ENCODE data around the gene STXBP6.
A peak's percentile ranks its signal among the peaks of the same experiment; 100 is the strongest.

Gene STXBP6

GRCh38 chr14:25050269-25051150 is 563 bp upstream of the STXBP6 start:
- DNase-seq, result no peak

GRCh38 chr14:25049093-25049567 is 817 bp downstream of the STXBP6 start:
- DNase-seq, result no peak

GRCh38 chr14:25048170-25049016 is 1.6 kb downstream of the STXBP6 start:
- DNase-seq, result no peak

- no peak for DNase-seq
These were observed 3.5 kb downstream of the STXBP6 start for GRCh38 chr14:25046301-25046943.

- DNase-seq, result no peak
These were observed 5.7 kb downstream of the STXBP6 start for GRCh38 chr14:25044106-25044698.

- no peak for DNase-seq
These were observed 7.3 kb downstream of the STXBP6 start for GRCh38 chr14:25042362-25043299.

- DNase-seq, result no peak
These were observed 8.0 kb downstream of the STXBP6 start for GRCh38 chr14:25041898-25042297.

GRCh38 chr14:25041484-25041883 is 8.5 kb downstream of the STXBP6 start:
- no peak for DNase-seq

- no peak for DNase-seq
These were observed 10.0 kb downstream of the STXBP6 start for GRCh38 chr14:25039933-25040332.

GRCh38 chr14:25038044-25038668 is 11.8 kb downstream of the STXBP6 start:
- no peak for DNase-seq

GRCh38 chr14:25037032-25037431 is 12.9 kb downstream of the STXBP6 start:
- DNase-seq, result no peak

- no peak for DNase-seq
These were observed 14.9 kb downstream of the STXBP6 start for GRCh38 chr14:25034803-25035681.

- no peak for DNase-seq
These were observed 16.6 kb downstream of the STXBP6 start for GRCh38 chr14:25033358-25033757.

GRCh38 chr14:25032092-25032784 is 17.7 kb downstream of the STXBP6 start:
- peak in 1 of 2 donors; percentile 5 for DNase-seq

- no peak for DNase-seq
These were observed 23.3 kb downstream of the STXBP6 start for GRCh38 chr14:25026476-25027137.

GRCh38 chr14:25019892-25020291 is 30.1 kb downstream of the STXBP6 start:
- no peak for DNase-seq

- DNase-seq, result no peak
These were observed 32.4 kb downstream of the STXBP6 start for GRCh38 chr14:25017562-25017961.

- no peak for DNase-seq
These were observed 34.2 kb downstream of the STXBP6 start for GRCh38 chr14:25015761-25016160.

GRCh38 chr14:25014440-25014839 is 35.5 kb downstream of the STXBP6 start:
- no peak for DNase-seq

Data from CD4-positive, alpha-beta T cell treated with Interferon alpha-2 for 1 hour (primary cell).